ENCODE results near the gene EBF4. TPM values are rescaled to one million over a fixed set of nuclear protein-coding genes. Genes with fewer than 3 reads are reported as not detected.

The EBF4 gene
- total and polyA plus RNA-seq, 12 donors, result 1.6 to 29.7 (median 10.2) TPM

DNA sequence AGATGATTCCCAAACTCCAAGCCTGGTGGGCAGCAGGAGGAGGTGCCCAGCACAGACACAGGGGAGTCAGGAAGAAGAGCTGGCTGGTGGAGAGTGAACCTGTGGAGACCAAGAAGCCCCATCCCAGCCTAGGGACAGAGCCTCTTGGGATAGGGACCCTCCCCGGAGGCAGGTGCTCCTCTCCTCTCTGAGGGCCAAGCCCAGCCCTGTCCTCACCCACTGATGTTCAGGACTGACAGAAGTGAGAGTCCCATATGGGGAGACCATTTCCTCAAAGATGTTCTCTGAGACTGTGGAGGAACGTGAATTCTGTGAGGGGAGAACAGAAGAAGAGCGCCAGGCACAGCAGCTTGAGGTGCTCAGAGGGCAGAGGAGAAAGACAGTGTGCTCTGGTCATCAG lies 2.4 kb upstream of the EBF4 start:
- intact Hi-C loops (cut with DNase I), result no loop called here
- peaks cover 4% of the 10 kb centered on the region for H3K27me3 ChIP-seq
- WGBS, 4 donors, result 86 to 97% (median 90%) methylated on average over 3 of the region's 3 CpGs
- H3K27ac ChIP-seq, result no peak overlapping the region
- H3K36me3 ChIP-seq (replicated peaks in 1 of 2), result no peaks in the 10 kb centered on the region
- peaks cover 0 to 3% of the 10 kb centered on the region in 2 donors for H3K4me1 ChIP-seq (replicated peaks in 1 of 2)
- no peak overlapping the region for H3K4me3 ChIP-seq
- TF ChIP-seq, protein P1, sequence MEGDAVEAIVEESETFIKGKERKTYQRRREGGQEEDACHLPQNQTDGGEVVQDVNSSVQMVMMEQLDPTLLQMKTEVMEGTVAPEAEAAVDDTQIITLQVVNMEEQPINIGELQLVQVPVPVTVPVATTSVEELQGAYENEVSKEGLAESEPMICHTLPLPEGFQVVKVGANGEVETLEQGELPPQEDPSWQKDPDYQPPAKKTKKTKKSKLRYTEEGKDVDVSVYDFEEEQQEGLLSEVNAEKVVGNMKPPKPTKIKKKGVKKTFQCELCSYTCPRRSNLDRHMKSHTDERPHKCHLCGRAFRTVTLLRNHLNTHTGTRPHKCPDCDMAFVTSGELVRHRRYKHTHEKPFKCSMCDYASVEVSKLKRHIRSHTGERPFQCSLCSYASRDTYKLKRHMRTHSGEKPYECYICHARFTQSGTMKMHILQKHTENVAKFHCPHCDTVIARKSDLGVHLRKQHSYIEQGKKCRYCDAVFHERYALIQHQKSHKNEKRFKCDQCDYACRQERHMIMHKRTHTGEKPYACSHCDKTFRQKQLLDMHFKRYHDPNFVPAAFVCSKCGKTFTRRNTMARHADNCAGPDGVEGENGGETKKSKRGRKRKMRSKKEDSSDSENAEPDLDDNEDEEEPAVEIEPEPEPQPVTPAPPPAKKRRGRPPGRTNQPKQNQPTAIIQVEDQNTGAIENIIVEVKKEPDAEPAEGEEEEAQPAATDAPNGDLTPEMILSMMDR (IDR thresholded peaks at IDR 0.05), result no peak
- no peak for TF ChIP-seq POLR2A (IDR thresholded peaks at IDR 0.05)
- no peak for DNase-seq
- no peaks in the 10 kb centered on the region for H3K9me3 ChIP-seq (replicated peaks in 1 of 3)

DNA sequence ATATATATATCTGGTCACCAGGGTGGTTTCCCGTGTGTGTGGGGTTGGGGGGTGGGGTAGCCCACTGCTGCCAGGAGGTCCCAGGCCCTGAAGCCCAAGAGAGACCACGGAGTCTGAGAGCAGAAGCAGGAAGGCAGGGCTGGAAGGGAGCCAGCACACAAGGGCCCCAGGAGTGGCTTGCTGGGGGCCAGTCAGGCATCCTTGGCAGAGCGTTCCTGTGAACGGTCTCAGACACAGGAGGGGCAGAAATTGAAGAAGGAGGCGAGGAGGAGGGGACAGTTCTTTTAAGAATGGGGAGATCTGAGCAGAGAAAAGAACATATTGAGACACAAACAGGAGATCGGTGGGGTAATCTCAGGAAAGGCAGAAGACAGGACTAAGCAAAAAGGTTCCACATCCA lies 1.9 kb upstream of the EBF4 start:
- Histone ChIP-seq H3K27ac (no peak overlapping the region), H3K4me3 (no peak overlapping the region), H3K27me3 (peaks cover 4% of the 10 kb centered on the region), H3K9me3 (replicated peaks in 1 of 3) (no peaks in the 10 kb centered on the region), H3K36me3 (replicated peaks in 1 of 2) (no peaks in the 10 kb centered on the region), H3K4me1 (replicated peaks in 1 of 2) (peaks cover 0 to 3% of the 10 kb centered on the region in 2 donors)
- WGBS, 4 donors, result 82 to 89% (median 84%) methylated on average over 6 of the region's 6 CpGs
- TF ChIP-seq, protein P1 (IDR thresholded peaks at IDR 0.05), result no peak
- TF ChIP-seq POLR2A (IDR thresholded peaks at IDR 0.05), result no peak
- DNase-seq, result no peak
- intact Hi-C loops (cut with DNase I), result no loop called here

DNA sequence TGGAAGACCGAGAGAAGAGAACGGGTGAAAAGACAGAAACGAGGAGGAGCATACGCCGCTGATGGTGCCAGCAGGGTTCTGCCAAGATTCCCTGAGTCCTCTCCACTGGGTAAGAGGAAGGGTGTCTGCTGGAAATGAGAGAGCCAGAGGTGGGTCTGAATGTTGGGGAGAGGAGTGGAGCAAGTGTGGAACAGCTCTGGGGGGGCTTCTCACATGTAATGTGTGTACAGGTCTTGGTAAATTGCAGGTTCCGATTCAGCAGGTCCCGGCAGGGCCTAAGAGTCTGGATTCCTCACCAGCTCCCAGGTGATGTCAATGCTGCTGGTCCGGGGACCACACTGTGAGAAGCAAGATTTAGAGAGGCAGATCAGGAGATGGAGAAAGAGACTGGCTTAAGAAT lies 1.5 kb upstream of the EBF4 start:
- Histone ChIP-seq H3K27ac (no peak overlapping the region), H3K36me3 (replicated peaks in 1 of 2) (no peaks in the 10 kb centered on the region), H3K27me3 (peaks cover 4% of the 10 kb centered on the region), H3K9me3 (replicated peaks in 1 of 3) (no peaks in the 10 kb centered on the region), H3K4me3 (no peak overlapping the region), H3K4me1 (replicated peaks in 1 of 2) (peaks cover 0 to 3% of the 10 kb centered on the region in 2 donors)
- DNase-seq, result no peak
- intact Hi-C loops (cut with DNase I), result no loop called here
- 84 to 92% (median 91%) methylated on average over 8 of the region's 8 CpGs for WGBS, 4 donors
- TF ChIP-seq, protein P1 (IDR thresholded peaks at IDR 0.05), result no peak
- no peak for TF ChIP-seq POLR2A (IDR thresholded peaks at IDR 0.05)

DNA sequence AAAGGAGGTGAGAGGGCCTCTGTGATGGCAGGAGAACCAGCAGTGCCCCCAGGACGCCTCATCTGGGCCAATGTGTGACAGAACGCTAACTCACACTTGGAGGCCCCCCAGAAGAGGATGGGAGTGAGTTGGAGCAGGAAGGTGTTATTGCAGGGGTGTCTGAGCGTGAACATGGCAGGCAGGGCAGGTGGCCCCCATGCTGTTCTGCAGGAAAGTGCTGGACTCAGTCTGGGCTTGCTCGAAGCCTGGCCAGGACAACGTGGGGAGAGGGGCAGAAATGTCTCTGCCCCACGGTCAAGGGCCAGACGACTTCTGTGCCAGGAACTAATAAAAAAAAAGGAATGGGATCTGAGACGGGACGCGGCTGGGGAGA lies 931 bp upstream of the EBF4 start:
- H3K27ac ChIP-seq, result peak overlapping the region in 2 of 5 donors; percentile 79 to 87
- intact Hi-C loops (cut with DNase I), result no loop called here
- 68 to 76% (median 71%) methylated on average over 10 of the region's 10 CpGs for WGBS, 4 donors
- H3K9me3 ChIP-seq (replicated peaks in 1 of 3), result no peaks in the 10 kb centered on the region
- H3K4me1 ChIP-seq (replicated peaks in 1 of 2), result peaks cover 0 to 3% of the 10 kb centered on the region in 2 donors
- peak overlapping the region in 1 of 4 donors; percentile 54 for H3K4me3 ChIP-seq
- no peak for TF ChIP-seq POLR2A (IDR thresholded peaks at IDR 0.05)
- TF ChIP-seq, protein P1 (IDR thresholded peaks at IDR 0.05), result no peak
- no peak for DNase-seq
- H3K27me3 ChIP-seq, result peaks cover 2% of the 10 kb centered on the region
- H3K36me3 ChIP-seq (replicated peaks in 1 of 2), result no peaks in the 10 kb centered on the region
